OCI-LY7 (cell line): ENCODE results near the gene PATL1. TPM values are rescaled to one million over a fixed set of nuclear protein-coding genes. Genes with fewer than 3 reads are reported as not detected.

Experiments
- BruUV-seq: library from RNA; stranded (reverse); fragments of 400-500 nt; replicated peaks from 2 replicates; lab custom pipeline; 2021; lab: Mats Ljungman, UMichigan
- CTCF ChIA-PET: fragments of 300-600 bp; sonication (Branson Sonifier 250); formaldehyde crosslinking; loops from one replicate; lab custom pipeline; 2022; ENCODE audit warnings: antibody characterized with exemption; ENCODE audit not compliant: unreplicated experiment; lab: Charles Lee
- POLR2A ChIA-PET: fragments of 300-600 bp; sonication (Branson Sonifier 250); formaldehyde crosslinking; loops from one replicate; lab custom pipeline; 2022; ENCODE audit warnings: antibody characterized with exemption; lab: Charles Lee
- DNase-seq: peaks from one replicate; pipeline ENCODE4 v3.0.0-alpha.2; 2015; ENCODE audit warnings: low spot score
- H2AFZ ChIP-seq: fragments of 200-600 bp; sonication (generic), shearing (Covaris generic); 2 replicates; pipeline ENCODE4 v1.6.1; 2014; ENCODE audit warnings: mild to moderate bottlenecking, antibody characterized with exemption, low read length, moderate library complexity
- H3K27ac ChIP-seq: fragments of 200-600 bp; sonication (generic); 2 replicates; pipeline ENCODE4 v1.5.1; 2014; ENCODE audit warnings: mixed run types, low read depth, mild to moderate bottlenecking, moderate library complexity, low read length, inconsistent platforms; ENCODE audit not compliant: poor library complexity, severe bottlenecking
- H3K36me3 ChIP-seq: fragments of 200-600 bp; sonication (generic); 2 replicates; pipeline ENCODE4 v1.6.1; 2014; ENCODE audit warnings: mild to moderate bottlenecking, antibody characterized with exemption, low read length, moderate library complexity, mixed read lengths; ENCODE audit not compliant: insufficient read depth
- H3K4me1 ChIP-seq: fragments of 200-600 bp; sonication (generic); 2 replicates; pipeline ENCODE4 v1.5.1; 2014; ENCODE audit warnings: mild to moderate bottlenecking, low read length; ENCODE audit not compliant: insufficient read depth, poor library complexity, severe bottlenecking
- H3K4me2 ChIP-seq: fragments of 200-600 bp; sonication (generic); 2 replicates; pipeline ENCODE4 v1.6.1; 2014; ENCODE audit warnings: mild to moderate bottlenecking, low read length
- H3K4me3 ChIP-seq: fragments of 200-600 bp; sonication (generic); 2 replicates; pipeline ENCODE4 v1.5.1; 2014; ENCODE audit warnings: mild to moderate bottlenecking, low read depth, low read length; ENCODE audit not compliant: poor library complexity, severe bottlenecking
- H3K79me2 ChIP-seq: fragments of 200-600 bp; sonication (generic); 2 replicates; pipeline ENCODE4 v1.6.1; 2016; ENCODE audit warnings: low read depth, mild to moderate bottlenecking, low read length, moderate library complexity, mixed read lengths; ENCODE audit not compliant: insufficient read depth
- H3K9me2 ChIP-seq: fragments of 200-600 bp; sonication (generic); 2 replicates; pipeline ENCODE4 v1.6.1; 2016; ENCODE audit warnings: mild to moderate bottlenecking, low read length, mixed read lengths; ENCODE audit not compliant: insufficient read depth
- H3K9me3 ChIP-seq: fragments of 200-600 bp; sonication (generic); 2 replicates; pipeline ENCODE4 v1.6.1; 2014; ENCODE audit warnings: mild to moderate bottlenecking, mixed run types, low read length, mixed read lengths
- H4K20me1 ChIP-seq: fragments of 200-600 bp; sonication (generic); 2 replicates; pipeline ENCODE4 v1.6.1; 2014; ENCODE audit warnings: mild to moderate bottlenecking, antibody characterized with exemption, low read length, moderate library complexity, mixed read lengths; ENCODE audit not compliant: insufficient read depth
- EZH2phosphoT487 ChIP-seq: fragments of 200-600 bp; sonication (generic); IDR thresholded peaks from 2 replicates; pipeline ENCODE4 v1.6.1; 2018; ENCODE audit warnings: low read depth, borderline replicate concordance, mild to moderate bottlenecking, mixed run types, antibody characterized with exemption, low read length, moderate library complexity, mixed read lengths
- intact Hi-C: fragments of 100-400 bp; cut with micrococcal nuclease; formaldehyde crosslinking; loops from one replicate; pipeline ENCODE4 v1.10.0; 2022; ENCODE audit not compliant: unreplicated experiment
- microRNA-seq: library from miRNA; unstranded; fragments of <30 nt; microRNA quantifications from one replicate; pipeline ENCODE4 v1.2.0, GENCODE V29; 2022; ENCODE audit warnings: borderline replicate concordance
- small RNA-seq: library from RNA; depleted of rRNA; stranded (forward); fragments of <200 nt; gene quantifications from one replicate; pipeline ENCODE3, GENCODE V24; 2014
- total RNA-seq, 2 experiments: library from RNA; depleted of rRNA in 1 of 2; stranded (reverse); fragments of >200 nt in 1 of 2; shearing (Covaris generic) in 1 of 2; gene quantifications; 2 replicates each; pipeline ENCODE4 v1.2.3, GENCODE V29; 2014 to 2022
- TF ChIP-seq, protein P1 (sequence below): fragments of 200-600 bp; sonication (generic); conservative IDR thresholded peaks from 2 replicates; pipeline ENCODE4 v1.5.1; 2014; ENCODE audit warnings: mild to moderate bottlenecking, antibody characterized with exemption, low read length, moderate library complexity, mixed read lengths

The PATL1 gene
- total RNA-seq, 2 experiments from 2014 or later: 15.2 to 46.3 TPM

- Histone ChIP-seq H3K79me2 (no peaks in the 10 kb centered on the region), H3K36me3 (peaks cover 98% of the 10 kb centered on the region), H3K4me1 (no peaks in the 10 kb centered on the region), H3K9me2 (no peaks in the 10 kb centered on the region), H3K27ac (no peak overlapping the region), H3K4me2 (no peak overlapping the region), H3K4me3 (no peak overlapping the region), H3K9me3 (no peaks in the 10 kb centered on the region), H2AFZ (no peak overlapping the region), H4K20me1 (no peaks in the 10 kb centered on the region)
- no TSS peak for BruUV-seq
- ChIA-PET CTCF (no interaction called here), POLR2A (interaction anchor here (1.4 kb wide), 1 partner anchor 10 kb away, joined by 5 read pairs; no protein-coding TSS in a partner anchor)
- intact Hi-C loops: no loop called here
- TF ChIP-seq EZH2phosphoT487: no peak
- TF ChIP-seq, protein P1, sequence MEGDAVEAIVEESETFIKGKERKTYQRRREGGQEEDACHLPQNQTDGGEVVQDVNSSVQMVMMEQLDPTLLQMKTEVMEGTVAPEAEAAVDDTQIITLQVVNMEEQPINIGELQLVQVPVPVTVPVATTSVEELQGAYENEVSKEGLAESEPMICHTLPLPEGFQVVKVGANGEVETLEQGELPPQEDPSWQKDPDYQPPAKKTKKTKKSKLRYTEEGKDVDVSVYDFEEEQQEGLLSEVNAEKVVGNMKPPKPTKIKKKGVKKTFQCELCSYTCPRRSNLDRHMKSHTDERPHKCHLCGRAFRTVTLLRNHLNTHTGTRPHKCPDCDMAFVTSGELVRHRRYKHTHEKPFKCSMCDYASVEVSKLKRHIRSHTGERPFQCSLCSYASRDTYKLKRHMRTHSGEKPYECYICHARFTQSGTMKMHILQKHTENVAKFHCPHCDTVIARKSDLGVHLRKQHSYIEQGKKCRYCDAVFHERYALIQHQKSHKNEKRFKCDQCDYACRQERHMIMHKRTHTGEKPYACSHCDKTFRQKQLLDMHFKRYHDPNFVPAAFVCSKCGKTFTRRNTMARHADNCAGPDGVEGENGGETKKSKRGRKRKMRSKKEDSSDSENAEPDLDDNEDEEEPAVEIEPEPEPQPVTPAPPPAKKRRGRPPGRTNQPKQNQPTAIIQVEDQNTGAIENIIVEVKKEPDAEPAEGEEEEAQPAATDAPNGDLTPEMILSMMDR: no peak
- no peak for DNase-seq
These were observed 69.9 kb downstream of the PATL1 start for GRCh38 chr11:59598961-59599360.

Small RNA genes within 50 kb of the gene (microRNA-seq; reads per million reads assigned to microRNA genes)
- gene MIR3162: 2.3 reads per million

Small RNA genes within 50 kb of the gene (small RNA-seq; reads per million reads assigned to genes)
- gene MIR3162: not detected

Other genes starting within 250 kb of the PATL1 start
- gene OR5A2, start 242.6 kb downstream of the PATL1 start, total RNA-seq (2014; rRNA removed; shearing (Covaris generic)): not detected in 2 replicates
- not detected in 2 replicates for gene OR5A2, start 242.6 kb downstream of the PATL1 start, total RNA-seq (2022)
- gene OR5A1, start 232.6 kb downstream of the PATL1 start, total RNA-seq (2014; rRNA removed; shearing (Covaris generic)): not detected in 2 replicates
- not detected in 2 replicates for gene OR5A1, start 232.6 kb downstream of the PATL1 start, total RNA-seq (2022)
- not detected in 2 replicates for gene OR4D6, start 212.1 kb downstream of the PATL1 start, total RNA-seq (2014; rRNA removed; shearing (Covaris generic))
- not detected in 2 replicates for gene OR4D6, start 212.1 kb downstream of the PATL1 start, total RNA-seq (2022)
- 0.28 TPM in 1 of 2 replicates, not detected in the other for gene OR4D10, start 195.7 kb downstream of the PATL1 start, total RNA-seq (2014; rRNA removed; shearing (Covaris generic))
- gene OR4D10, start 195.7 kb downstream of the PATL1 start, total RNA-seq (2022): not detected in 2 replicates
- gene OR4D11, start 165.5 kb downstream of the PATL1 start, total RNA-seq (2014; rRNA removed; shearing (Covaris generic)): not detected in 2 replicates
- gene OR4D11, start 165.5 kb downstream of the PATL1 start, total RNA-seq (2022): not detected in 2 replicates
- not detected in 2 replicates for gene OR4D9, start 157.5 kb downstream of the PATL1 start, total RNA-seq (2014; rRNA removed; shearing (Covaris generic))
- not detected in 2 replicates for gene OR4D9, start 157.5 kb downstream of the PATL1 start, total RNA-seq (2022)
- gene OSBP, start 53.3 kb downstream of the PATL1 start, total RNA-seq (2014; rRNA removed; shearing (Covaris generic)): 16.9 and 19.2 TPM in 2 replicates
- gene OSBP, start 53.3 kb downstream of the PATL1 start, total RNA-seq (2022): 44.6 and 44.7 TPM in 2 replicates
- gene OR10V1, start 44.8 kb upstream of the PATL1 start, total RNA-seq (2014; rRNA removed; shearing (Covaris generic)): not detected in 2 replicates
- gene OR10V1, start 44.8 kb upstream of the PATL1 start, total RNA-seq (2022): not detected in 2 replicates
- 20.2 and 27.2 TPM in 2 replicates for gene STX3, start 86.3 kb upstream of the PATL1 start, total RNA-seq (2014; rRNA removed; shearing (Covaris generic))
- gene STX3, start 86.3 kb upstream of the PATL1 start, total RNA-seq (2022): 6.4 and 8.4 TPM in 2 replicates
- gene MRPL16, start 141.7 kb upstream of the PATL1 start, total RNA-seq (2014; rRNA removed; shearing (Covaris generic)): 133 and 159 TPM in 2 replicates
- gene MRPL16, start 141.7 kb upstream of the PATL1 start, total RNA-seq (2022): 87.5 and 92.2 TPM in 2 replicates
- gene CBLIF, start 176.5 kb upstream of the PATL1 start, total RNA-seq (2014; rRNA removed; shearing (Covaris generic)): not detected in 2 replicates
- gene CBLIF, start 176.5 kb upstream of the PATL1 start, total RNA-seq (2022): not detected in 2 replicates
- gene TCN1, start 197.4 kb upstream of the PATL1 start, total RNA-seq (2014; rRNA removed; shearing (Covaris generic)): not detected in 2 replicates
- not detected in 2 replicates for gene TCN1, start 197.4 kb upstream of the PATL1 start, total RNA-seq (2022)
- gene OOSP3, start 209.7 kb upstream of the PATL1 start, total RNA-seq (2014; rRNA removed; shearing (Covaris generic)): not detected in 2 replicates
- not detected in 2 replicates for gene OOSP3, start 209.7 kb upstream of the PATL1 start, total RNA-seq (2022)